RWPE2 (cell line): ENCODE results near the gene MMS22L.

ENCODE experiments used
- ATAC-seq: fragments of 200-7000 bp; cut with Tn5 transposase; 3 replicates; pipeline ENCODE4 v1.9.1; 2021; ENCODE audit warnings: low read depth
- DNase-seq: peaks from one replicate; pipeline ENCODE4 v3.0.0-alpha.2; 2020; ENCODE audit warnings: low spot score
- H3K27ac ChIP-seq: fragments of 450-650 bp; 2 replicates; pipeline ENCODE4 v1.5.1; 2017; ENCODE audit warnings: mild to moderate bottlenecking; ENCODE audit not compliant: poor library complexity, severe bottlenecking
- H3K27me3 ChIP-seq: fragments of 250-450 bp; sonication (Bioruptor Pico); 2 replicates; pipeline ENCODE4 v1.5.1; 2021; ENCODE audit warnings: mild to moderate bottlenecking, moderate library complexity; ENCODE audit not compliant: insufficient read depth, poor library complexity, severe bottlenecking
- H3K36me3 ChIP-seq: fragments of 250-450 bp; sonication (Bioruptor Pico); 2 replicates; pipeline ENCODE4 v1.5.1; 2020; ENCODE audit warnings: low read depth, mild to moderate bottlenecking, moderate library complexity
- H3K4me1 ChIP-seq: fragments of 250-450 bp; sonication (Bioruptor Pico); 2 replicates; pipeline ENCODE4 v1.5.1; 2021; ENCODE audit warnings: mild to moderate bottlenecking, moderate library complexity; ENCODE audit not compliant: insufficient read depth, poor library complexity, severe bottlenecking
- H3K4me3 ChIP-seq: fragments of 250-450 bp; sonication (Bioruptor Pico); 2 replicates; pipeline ENCODE4 v1.5.1; 2021; ENCODE audit warnings: mild to moderate bottlenecking, moderate library complexity; ENCODE audit not compliant: severe bottlenecking
- H3K9me3 ChIP-seq: fragments of 250-450 bp; sonication (Bioruptor Pico); 2 replicates; pipeline ENCODE4 v1.5.1; 2021; ENCODE audit warnings: mild to moderate bottlenecking, moderate library complexity; ENCODE audit not compliant: severe bottlenecking
- CTCF ChIP-seq: fragments of 450-650 bp; IDR thresholded peaks from one replicate; pipeline ENCODE4 v1.5.1; 2017; ENCODE audit warnings: mild to moderate bottlenecking, moderate library complexity; ENCODE audit not compliant: poor library complexity, severe bottlenecking

MMS22L gene

GRCh38 chr6:97094376-97094775 lies 188.6 kb downstream of the MMS22L start:
- DNase-seq (no peak), ATAC-seq (no peak)
- Histone ChIP-seq H3K27ac (no peak overlapping the region), H3K4me3 (no peak overlapping the region), H3K9me3 (no peaks in the 10 kb centered on the region), H3K27me3 (no peaks in the 10 kb centered on the region), H3K4me1 (no peaks in the 10 kb centered on the region), H3K36me3 (no peaks in the 10 kb centered on the region)
- TF ChIP-seq CTCF, result no peak

DNA sequence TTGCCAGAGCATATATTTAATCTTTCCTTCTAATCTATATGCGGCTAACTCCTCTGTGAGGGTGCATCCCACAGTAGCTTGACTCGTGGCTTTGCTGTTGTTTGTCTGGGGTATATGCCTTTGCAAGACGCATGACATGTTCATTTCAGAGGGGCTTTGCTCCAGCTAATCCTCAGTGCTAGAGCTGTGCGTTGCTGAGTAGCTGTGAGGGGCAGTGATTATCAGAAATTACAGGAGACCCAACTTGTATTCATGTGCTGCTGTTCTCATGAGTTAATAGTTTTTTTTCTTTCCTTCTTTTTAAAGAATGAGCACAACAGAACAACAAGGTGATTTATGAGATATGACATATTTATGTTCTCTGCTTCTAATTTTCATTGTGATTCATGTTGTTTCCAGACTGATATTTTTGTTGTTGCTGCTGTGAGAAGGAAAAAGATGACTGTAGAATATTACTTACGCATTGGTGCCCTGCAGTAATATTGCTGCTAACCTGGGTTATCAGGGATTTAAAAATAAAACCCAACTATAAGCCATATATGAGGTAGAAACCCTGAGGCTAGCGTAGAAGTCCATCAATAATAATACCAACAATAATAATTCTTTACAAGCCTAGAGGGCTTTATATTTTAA lies 190.2 kb downstream of the MMS22L start:
- no peak for ATAC-seq

More for the DNA sequence above, 190.2 kb downstream of the MMS22L start:
- DNase-seq, result no peak
- Histone ChIP-seq H3K4me1 (no peaks in the 10 kb centered on the region), H3K9me3 (no peaks in the 10 kb centered on the region), H3K4me3 (no peak overlapping the region), H3K36me3 (no peaks in the 10 kb centered on the region), H3K27me3 (no peaks in the 10 kb centered on the region), H3K27ac (no peak overlapping the region)
- TF ChIP-seq CTCF, result no peak
